ENCODE measurements around the gene LAMC2. TPM values are rescaled to one million over a fixed set of nuclear protein-coding genes. Genes with fewer than 3 reads are reported as not detected.

LAMC2 gene
- total and polyA plus RNA-seq, 10 of the 15 experiments (the other 5 are each of a cell fraction or from before 2014, with no cell fraction given) = 0.27 to 1.5 (median 0.92) TPM

- TF ChIP-seq E4F1 (IDR thresholded peaks at IDR 0.05; ENCODE audit: borderline replicate concordance, partially characterized antibody) (no peak), BACH1 (IDR thresholded peaks at IDR 0.05; ENCODE audit: borderline replicate concordance) (no peak)
Observed at GRCh38 chr1:183193963-183194525, 8.0 kb downstream of the LAMC2 start (continued).

GRCh38 chr1:183194527-183195141 lies 8.6 kb downstream of the LAMC2 start:
- no peaks in the 10 kb centered on the region for H3K36me3 ChIP-seq (ENCODE audit: control insufficient read depth in 2 of 2, insufficient read depth in 2 of 2, low read length in 1 of 2)
- in situ Hi-C loops (cut with MboI) = no loop called here
- intact Hi-C loops (cut with micrococcal nuclease; ENCODE audit: unreplicated experiment) = no loop called here
- H3K27me3 ChIP-seq (replicated peaks in 1 of 2; ENCODE audit: control insufficient read depth in 2 of 2, insufficient read depth in 2 of 2, low read length in 1 of 2) = no peaks in the 10 kb centered on the region
- SMC1A ChIA-PET (ENCODE audit: uncharacterized antibody, unreplicated experiment) = interaction anchor here (1.0 to 2.1 kb wide), 8 partner anchors 14 to 81 kb away, joined by 3 to 12 read pairs (median 6); no protein-coding TSS in a partner anchor
- POLR2A ChIA-PET = interaction anchor here (1.1 to 1.5 kb wide), 3 partner anchors 10 to 53 kb away, joined by 3 read pairs; no protein-coding TSS in a partner anchor
- peak; percentile 94 for ATAC-seq
- peak; percentile 71 for DNase-seq (ENCODE audit: low read depth, low spot score)
- no peaks in the 10 kb centered on the region for H3K79me2 ChIP-seq (ENCODE audit: control insufficient read depth, insufficient read depth, low read length)
- peak; percentile 79 for FAIRE-seq
- RAD21 ChIA-PET (ENCODE audit: unreplicated experiment) = interaction anchor here (1.0 to 2.4 kb wide), 7 partner anchors 10 to 167 kb away, joined by 3 to 7 read pairs (median 5); no protein-coding TSS in a partner anchor
- no peak overlapping the region for H3K9ac ChIP-seq (ENCODE audit: control insufficient read depth, insufficient read depth, low read length)
- H3K4me1 ChIP-seq (ENCODE audit: control insufficient read depth, insufficient read depth, low read length) = peaks cover 12% of the 10 kb centered on the region
- H3K4me3 ChIP-seq = peak overlapping the region; percentile 42; the same call in 1 of the 2 replicates
- CTCF ChIA-PET = interaction anchor here (1.2 to 2.6 kb wide), 4 partner anchors 10 to 83 kb away, joined by 3 to 10 read pairs (median 6); no protein-coding TSS in a partner anchor
- no TSS peak for BruUV-seq (replicated peaks)
- WGBS (ENCODE audit: insufficient coverage, insufficient replicate concordance, low lambda C conversion rate, missing lambda C conversion rate) = 0% methylated on average over 1 of the region's 1 CpG
- H2AFZ ChIP-seq (ENCODE audit: control insufficient read depth, low read depth, low read length) = peak overlapping the region; percentile 58
- 0 out of 2 replicates have a peak overlapping the region, but pooled peaks have one; percentile 14 for H3K27ac ChIP-seq (ENCODE audit: control insufficient read depth, insufficient read depth)
- no peaks in the 10 kb centered on the region for H3K9me3 ChIP-seq (replicated peaks; ENCODE audit: control insufficient read depth, insufficient read depth, low read length)
- peak overlapping the region; percentile 73 for H3K4me2 ChIP-seq (ENCODE audit: control insufficient read depth, insufficient read depth)
- no peaks in the 10 kb centered on the region for H4K20me1 ChIP-seq (ENCODE audit: control insufficient read depth, insufficient read depth)
- TF ChIP-seq FOS (IDR thresholded peaks at IDR 0.05; ENCODE audit: borderline replicate concordance, extremely low read depth, insufficient read length) (no peak), ATF2 (IDR thresholded peaks at IDR 0.05; ENCODE audit: low read length) (0 out of 2 replicates have a peak, but pooled peaks have one; percentile 23), CBFB (IDR thresholded peaks at IDR 0.05; ENCODE audit: low read depth) (peak; percentile 76), KLF5 (IDR thresholded peaks at IDR 0.05; ENCODE audit: partially characterized antibody) (no peak), BCL11A (IDR thresholded peaks at IDR 0.05; ENCODE audit: low read depth, low read length) (0 out of 2 replicates have a peak, but pooled peaks have one; percentile 49), PKNOX1 (IDR thresholded peaks at IDR 0.05) (peak; percentile 36), FOXM1 (IDR thresholded peaks at IDR 0.05; ENCODE audit: low read depth, low read length) (no peak; the same call in 1 of the 2 replicates), CREM (IDR thresholded peaks at IDR 0.05; ENCODE audit: low read depth) (peak; percentile 13; the same call in 1 of the 2 replicates), ETV6 (conservative IDR thresholded peaks at IDR 0.05 in 1 of 2, IDR thresholded peaks at IDR 0.05 in 1 of 2; ENCODE audit: borderline replicate concordance in 1 of 2, low read depth in 1 of 2) (peak in 1 of 2 experiments; percentile 56; a peak in 1 of 4 replicates), MLLT1 (IDR thresholded peaks at IDR 0.05) (no peak), IKZF1 (conservative IDR thresholded peaks at IDR 0.05) (peak; percentile 82), CBX5 (IDR thresholded peaks at IDR 0.05; ENCODE audit: low read depth) (no peak)
